ENCODE results near the gene UBXN6.

UBXN6 gene

GRCh38 chr19:4444765-4445741 lies 12.5 kb downstream of the UBXN6 start:
- no peak for DNase-seq (ENCODE audit: low read depth)
- no peak overlapping the region for H3K4me3 ChIP-seq (ENCODE audit: low read depth, low read length)

DNA sequence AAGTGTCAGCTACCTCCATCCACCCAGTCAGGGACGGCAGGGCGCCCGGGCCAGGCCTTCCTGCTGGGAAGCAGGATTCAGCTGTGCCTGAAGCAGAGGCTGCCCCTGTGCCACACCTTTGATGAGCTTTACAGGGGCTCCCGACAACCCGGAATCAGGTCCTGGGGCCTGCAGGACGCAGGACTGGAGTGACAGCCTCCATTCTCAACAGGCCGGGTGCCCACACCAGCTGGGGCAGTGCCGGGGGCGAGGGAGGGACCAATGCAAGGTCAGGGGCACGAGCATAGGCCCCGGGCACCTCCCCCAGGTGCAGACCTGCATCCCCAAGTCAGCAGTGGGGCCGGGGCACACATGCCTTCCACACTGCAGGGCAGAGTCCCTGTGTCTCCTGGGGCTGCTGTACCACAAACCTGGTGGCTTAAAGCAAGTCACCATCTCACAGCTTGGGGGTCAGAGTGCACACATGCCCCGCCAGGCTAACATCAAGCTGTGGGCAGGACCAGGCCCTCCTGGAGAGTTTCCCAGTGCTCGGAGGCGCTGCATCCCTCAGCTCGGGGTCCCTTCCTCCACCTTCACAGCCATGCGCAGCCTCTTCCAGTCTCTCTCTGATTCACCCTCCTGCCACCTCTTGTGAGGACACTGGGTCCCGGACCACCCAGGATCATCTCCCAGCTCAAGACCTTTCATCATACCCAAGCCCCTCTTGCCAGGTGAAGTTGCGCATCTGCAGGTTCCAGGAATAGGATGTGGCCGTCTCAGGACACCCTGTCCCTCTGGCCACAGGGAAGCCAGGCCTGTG lies 13.4 kb downstream of the UBXN6 start:
- no peak for DNase-seq (ENCODE audit: low read depth)

GRCh38 chr19:4443188-4443587 lies 14.4 kb downstream of the UBXN6 start:
- no peak overlapping the region for H3K4me3 ChIP-seq (ENCODE audit: low read depth, low read length)
- no peak for DNase-seq (ENCODE audit: low read depth)

More for the DNA sequence above, 13.4 kb downstream of the UBXN6 start:
- no peak overlapping the region for H3K4me3 ChIP-seq (ENCODE audit: low read depth, low read length)

- no peak overlapping the region for H3K4me3 ChIP-seq (ENCODE audit: low read depth, low read length)
- no peak for DNase-seq (ENCODE audit: low read depth)
These were observed 14.8 kb downstream of the UBXN6 start for GRCh38 chr19:4442819-4443146.

- no peak for DNase-seq (ENCODE audit: low read depth)
- H3K4me3 ChIP-seq (ENCODE audit: low read depth, low read length): no peak overlapping the region
These were observed 15.4 kb downstream of the UBXN6 start for GRCh38 chr19:4441994-4442818.

GRCh38 chr19:4439243-4439642 lies 18.4 kb downstream of the UBXN6 start:
- H3K4me3 ChIP-seq (ENCODE audit: low read depth, low read length): no peak overlapping the region
- no peak for DNase-seq (ENCODE audit: low read depth)

GRCh38 chr19:4437103-4437502 lies 20.5 kb downstream of the UBXN6 start:
- H3K4me3 ChIP-seq (ENCODE audit: low read depth, low read length): no peak overlapping the region
- DNase-seq (ENCODE audit: low read depth): no peak

DNA sequence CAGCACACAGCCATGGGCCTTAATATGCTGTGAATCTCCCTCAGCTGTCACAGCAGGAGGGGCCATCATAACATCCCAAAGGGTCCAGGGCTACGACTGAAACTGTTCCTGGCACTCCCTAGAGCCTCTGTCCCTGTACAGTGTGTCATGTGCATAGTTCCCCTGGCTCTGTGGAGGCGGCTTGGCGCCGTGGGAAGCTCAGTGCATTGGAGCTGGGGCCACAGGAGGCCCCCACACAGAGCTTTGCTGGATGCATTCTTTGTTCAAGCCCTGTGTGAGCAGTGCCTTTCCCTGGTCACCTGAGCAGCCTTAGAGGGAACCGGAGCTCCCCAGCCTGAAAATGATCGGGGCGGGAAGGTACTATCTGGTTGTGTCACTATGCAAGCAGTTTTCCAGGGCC lies 21.4 kb downstream of the UBXN6 start:
- DNase-seq (ENCODE audit: low read depth): no peak
- no peak overlapping the region for H3K4me3 ChIP-seq (ENCODE audit: low read depth, low read length)

DNA sequence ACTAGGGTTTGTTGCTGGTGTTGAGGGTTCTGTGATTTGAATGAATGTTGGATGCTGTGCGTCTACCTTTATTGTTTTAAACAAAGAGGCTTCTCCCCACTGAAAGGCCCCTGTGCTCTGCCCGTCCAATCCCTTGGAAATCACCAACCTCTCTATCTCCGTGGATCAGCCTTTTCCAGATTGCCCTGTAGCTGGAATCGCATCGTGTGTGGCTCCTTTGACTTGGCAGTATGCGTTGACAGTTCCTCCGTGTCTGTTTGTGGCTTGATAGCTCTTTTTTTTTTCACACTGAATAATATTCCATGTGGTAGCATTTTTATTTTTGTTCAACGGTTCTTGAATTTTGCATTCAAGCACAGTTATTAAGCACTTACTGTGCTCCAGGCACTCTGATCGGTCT lies 23.2 kb downstream of the UBXN6 start:
- no peak for DNase-seq (ENCODE audit: low read depth)
- no peak overlapping the region for H3K4me3 ChIP-seq (ENCODE audit: low read depth, low read length)

- H3K4me3 ChIP-seq (ENCODE audit: low read depth, low read length): no peak overlapping the region
- no peak for DNase-seq (ENCODE audit: low read depth)
These were observed 24.6 kb downstream of the UBXN6 start for GRCh38 chr19:4432918-4433506.

- DNase-seq (ENCODE audit: low read depth): no peak
- no peak overlapping the region for H3K4me3 ChIP-seq (ENCODE audit: low read depth, low read length)
These were observed 25.6 kb downstream of the UBXN6 start for GRCh38 chr19:4431808-4432674.

DNA sequence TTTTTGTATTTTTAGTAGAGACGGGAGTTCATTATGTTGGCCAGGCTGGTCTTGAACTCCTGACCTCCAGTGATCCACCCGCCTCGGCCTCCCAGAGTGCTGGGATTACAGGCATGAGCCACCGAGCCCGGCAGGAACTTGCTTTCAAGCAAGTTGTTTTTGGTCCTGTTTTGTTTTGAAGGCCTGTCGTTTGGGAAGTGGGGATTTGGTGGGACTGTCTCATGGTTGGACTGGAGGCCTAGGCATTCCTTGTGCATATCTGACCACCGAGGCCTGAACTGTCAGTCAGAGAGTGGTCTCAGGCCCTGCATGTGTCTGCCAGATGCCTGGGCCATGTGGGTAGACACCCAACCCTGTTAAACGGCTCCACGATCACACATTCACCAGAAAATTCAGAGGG lies 26.3 kb downstream of the UBXN6 start:
- H3K4me3 ChIP-seq (ENCODE audit: low read depth, low read length): no peak overlapping the region
- DNase-seq (ENCODE audit: low read depth): no peak

DNA sequence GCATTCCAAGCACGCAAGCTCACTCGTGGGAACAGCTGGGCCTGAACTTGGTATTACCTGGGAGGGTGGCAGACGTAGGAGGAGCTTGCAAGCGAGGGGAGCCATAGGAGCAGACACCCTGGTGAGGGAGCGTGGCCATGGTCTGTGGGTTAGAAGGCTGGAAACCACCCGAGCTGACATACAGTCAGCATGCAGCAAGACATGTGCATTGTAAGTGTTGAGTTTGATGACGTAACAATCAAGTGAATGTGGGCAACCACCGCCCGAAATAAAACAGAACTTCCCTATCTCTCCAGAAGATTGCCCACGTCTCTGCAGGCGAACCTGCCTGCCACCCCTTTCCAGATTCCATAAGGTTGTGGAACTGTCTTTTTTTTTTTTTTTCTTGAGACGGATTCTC lies 26.8 kb downstream of the UBXN6 start:
- DNase-seq (ENCODE audit: low read depth): no peak
- H3K4me3 ChIP-seq (ENCODE audit: low read depth, low read length): no peak overlapping the region

DNA sequence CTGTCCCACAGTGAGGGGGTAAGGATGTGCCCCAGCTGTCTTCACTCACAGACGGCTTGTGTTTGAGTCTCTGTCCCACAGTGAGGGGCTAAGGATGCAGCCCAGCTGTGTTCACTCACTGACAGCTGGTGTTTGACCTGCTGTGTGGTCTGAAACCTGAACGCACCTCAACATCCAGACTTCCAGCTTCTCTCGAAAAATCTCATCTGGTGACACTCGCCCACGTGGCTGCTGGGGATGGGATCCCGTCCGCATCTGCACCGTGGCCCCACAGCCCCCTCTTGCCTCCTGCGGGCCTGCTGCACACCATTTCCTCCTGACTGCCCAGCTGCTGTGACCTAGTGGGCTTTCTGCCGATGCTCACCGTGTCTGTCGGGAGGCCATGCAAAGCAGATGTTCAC lies 27.8 kb downstream of the UBXN6 start:
- H3K4me3 ChIP-seq (ENCODE audit: low read depth, low read length): no peak overlapping the region

GRCh38 chr19:4429256-4429655 lies 28.3 kb downstream of the UBXN6 start:
- DNase-seq (ENCODE audit: low read depth): peak; percentile 35
- no peak overlapping the region for H3K4me3 ChIP-seq (ENCODE audit: low read depth, low read length)

More for the DNA sequence above, 27.8 kb downstream of the UBXN6 start:
- DNase-seq (ENCODE audit: low read depth): no peak

- no peak for DNase-seq (ENCODE audit: low read depth)
- H3K4me3 ChIP-seq (ENCODE audit: low read depth, low read length): no peak overlapping the region
These were observed 29.1 kb downstream of the UBXN6 start for GRCh38 chr19:4428326-4428975.

DNA sequence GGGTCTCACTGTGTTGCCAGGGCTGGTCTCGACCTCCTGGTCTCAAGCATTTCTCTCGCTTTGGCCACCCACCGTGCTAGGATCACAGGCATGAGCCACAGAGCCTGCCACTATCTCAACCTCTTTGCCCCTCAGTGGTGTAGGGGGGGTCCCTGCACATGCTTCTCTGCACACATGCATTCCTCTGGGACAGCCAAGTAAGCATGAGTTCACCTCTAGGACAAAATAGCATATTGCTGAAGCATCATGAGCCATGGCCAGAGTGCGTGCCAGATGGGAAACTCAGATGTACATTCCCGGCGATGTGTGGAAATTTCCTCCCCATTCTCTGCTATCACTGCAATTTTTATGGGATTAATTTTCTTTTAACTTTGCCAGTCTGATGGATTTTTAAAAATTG lies 32.1 kb downstream of the UBXN6 start:
- peak; percentile 77 for DNase-seq (ENCODE audit: low read depth)
- no peak overlapping the region for H3K4me3 ChIP-seq (ENCODE audit: low read depth, low read length)
